HG03045 (cell line): Measurements from ENCODE around the gene TMC4.
"Not testable (repeated sequence)": the region's sequence is repeated elsewhere in the genome, so short reads cannot be mapped to it uniquely, and the experiment has no call there.

Experiments used
- ATAC-seq: cut with Tn5 transposase; IDR thresholded peaks from one replicate; pipeline ENCODE4 v1.9.1; 2021; ENCODE audit warnings: mild to moderate bottlenecking, moderate library complexity; ENCODE audit not compliant: unreplicated experiment

Gene TMC4

GRCh38 chr19:54204767-54205468, 32.0 kb upstream of the TMC4 start:
- ATAC-seq = no peak

- no peak for ATAC-seq
Measured at GRCh38 chr19:54203151-54203611, 30.2 kb upstream of the TMC4 start.

GRCh38 chr19:54201980-54202379, 29.0 kb upstream of the TMC4 start:
- ATAC-seq = no peak

GRCh38 chr19:54201172-54201701, 28.3 kb upstream of the TMC4 start:
- ATAC-seq = no peak

GRCh38 chr19:54199401-54199800, 26.4 kb upstream of the TMC4 start:
- ATAC-seq = no peak

- no peak for ATAC-seq
Measured at GRCh38 chr19:54197121-54197520, 24.2 kb upstream of the TMC4 start.

GRCh38 chr19:54196536-54196935, 23.6 kb upstream of the TMC4 start:
- ATAC-seq = no peak

GRCh38 chr19:54194463-54194862, 21.5 kb upstream of the TMC4 start:
- ATAC-seq = not testable (repeated sequence)

- ATAC-seq = no peak
Measured at GRCh38 chr19:54193011-54193410, 20.1 kb upstream of the TMC4 start.

GRCh38 chr19:54191811-54192453, 19.0 kb upstream of the TMC4 start:
- ATAC-seq = no peak

GRCh38 chr19:54191011-54191810, 18.3 kb upstream of the TMC4 start, which contains the start of gene TSEN34:
TSEN34 (plus strand) TSS chr19:54191308; CDS start chr19:54191365, 57 bp downstream.
- ATAC-seq = peak; percentile 27

GRCh38 chr19:54190503-54191010, 17.6 kb upstream of the TMC4 start:
- ATAC-seq = peak; percentile 44

GRCh38 chr19:54189735-54190502, 17.0 kb upstream of the TMC4 start:
- peak; percentile 48 for ATAC-seq

- ATAC-seq = peak; percentile 22
Measured at GRCh38 chr19:54189145-54189734, 16.3 kb upstream of the TMC4 start, which contains the start of gene MBOAT7. MBOAT7 (minus strand) TSS chr19:54189580; CDS start chr19:54188508, 1,072 bp downstream.

GRCh38 chr19:54188215-54188871, 15.4 kb upstream of the TMC4 start:
- no peak for ATAC-seq

- no peak for ATAC-seq
Measured at GRCh38 chr19:54186934-54187381, 14.0 kb upstream of the TMC4 start.

GRCh38 chr19:54186351-54186750, 13.4 kb upstream of the TMC4 start:
- no peak for ATAC-seq

- no peak for ATAC-seq
Measured at GRCh38 chr19:54183431-54183830, 10.5 kb upstream of the TMC4 start.

GRCh38 chr19:54181894-54182293, 8.9 kb upstream of the TMC4 start:
- not testable (repeated sequence) for ATAC-seq
